Measurements from ENCODE around the gene USP3.

The USP3 gene

GRCh38 chr15:63544258-63545026 lies 40.0 kb downstream of the USP3 start:
- Histone ChIP-seq H3K27me3 (ENCODE audit: insufficient read depth, low read length, poor library complexity, severe bottlenecking) (no peaks in the 10 kb centered on the region), H3F3A (ENCODE audit: low read depth) (no peaks in the 10 kb centered on the region), H3K4me2 (ENCODE audit: low read depth, low read length, poor library complexity, severe bottlenecking) (peak overlapping the region; percentile 73), H3K9me3 (ENCODE audit: insufficient read depth, low read depth, low read length) (no peaks in the 10 kb centered on the region), H4K20me1 (ENCODE audit: insufficient read depth, low read length, poor library complexity, severe bottlenecking) (peaks cover 50% of the 10 kb centered on the region), H3K4me3 (ENCODE audit: low read length, poor library complexity, severe bottlenecking) (peak overlapping the region; percentile 63), H3K9ac (ENCODE audit: low read depth, low read length, poor library complexity, severe bottlenecking) (peak overlapping the region; percentile 11), H3K9me2 (replicated peaks; ENCODE audit: low read depth, low read length) (no peaks in the 10 kb centered on the region), H3K79me2 (ENCODE audit: insufficient read depth, low read length) (peaks cover 69% of the 10 kb centered on the region), H3K36me3 (ENCODE audit: insufficient read depth, low read length) (peaks cover 34% of the 10 kb centered on the region), H2AFZ (ENCODE audit: low read length) (no peak overlapping the region), H3K4me1 (ENCODE audit: insufficient read depth, low read length, poor library complexity, severe bottlenecking) (peaks cover 33% of the 10 kb centered on the region)
- TF ChIP-seq CTCF (conservative IDR thresholded peaks at IDR 0.05; ENCODE audit: low read length) (no peak), EZH2phosphoT487 (IDR thresholded peaks at IDR 0.05; ENCODE audit: borderline replicate concordance) (no peak)

DNA sequence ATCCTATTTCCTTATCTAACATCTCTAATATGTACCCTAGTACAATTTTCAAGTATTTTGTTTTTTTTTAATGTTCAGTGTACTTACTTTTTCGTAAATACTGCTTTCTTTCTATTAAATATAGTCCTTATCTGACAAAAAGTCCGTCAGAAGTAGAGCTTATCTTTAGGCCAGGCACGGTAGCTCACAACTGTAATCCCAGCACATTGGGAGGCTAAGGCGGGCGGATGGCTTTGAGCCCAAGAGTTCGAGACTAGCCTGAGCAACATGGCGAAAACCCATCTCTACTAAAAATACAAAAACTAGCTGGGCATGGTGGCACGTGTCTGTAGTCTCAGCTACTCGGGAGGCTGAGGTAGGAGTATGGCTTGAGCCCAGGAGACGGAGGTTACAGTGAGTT lies 41.1 kb downstream of the USP3 start:
- H3K27me3 ChIP-seq (ENCODE audit: insufficient read depth, low read length, poor library complexity, severe bottlenecking), result no peaks in the 10 kb centered on the region
- no peak overlapping the region for H2AFZ ChIP-seq (ENCODE audit: low read length)
- no peak overlapping the region for H3K4me3 ChIP-seq (ENCODE audit: low read length, poor library complexity, severe bottlenecking)
- no peaks in the 10 kb centered on the region for H3K9me2 ChIP-seq (replicated peaks; ENCODE audit: low read depth, low read length)
- peaks cover 27% of the 10 kb centered on the region for H3K36me3 ChIP-seq (ENCODE audit: insufficient read depth, low read length)
- H4K20me1 ChIP-seq (ENCODE audit: insufficient read depth, low read length, poor library complexity, severe bottlenecking), result peaks cover 43% of the 10 kb centered on the region
- H3K9me3 ChIP-seq (ENCODE audit: insufficient read depth, low read depth, low read length), result no peaks in the 10 kb centered on the region
- peaks cover 73% of the 10 kb centered on the region for H3K79me2 ChIP-seq (ENCODE audit: insufficient read depth, low read length)
- H3K4me1 ChIP-seq (ENCODE audit: insufficient read depth, low read length, poor library complexity, severe bottlenecking), result peaks cover 29% of the 10 kb centered on the region
- no peaks in the 10 kb centered on the region for H3F3A ChIP-seq (ENCODE audit: low read depth)
- no peak overlapping the region for H3K9ac ChIP-seq (ENCODE audit: low read depth, low read length, poor library complexity, severe bottlenecking)
- no peak overlapping the region for H3K4me2 ChIP-seq (ENCODE audit: low read depth, low read length, poor library complexity, severe bottlenecking)
- TF ChIP-seq CTCF (conservative IDR thresholded peaks at IDR 0.05; ENCODE audit: low read length), result no peak

DNA sequence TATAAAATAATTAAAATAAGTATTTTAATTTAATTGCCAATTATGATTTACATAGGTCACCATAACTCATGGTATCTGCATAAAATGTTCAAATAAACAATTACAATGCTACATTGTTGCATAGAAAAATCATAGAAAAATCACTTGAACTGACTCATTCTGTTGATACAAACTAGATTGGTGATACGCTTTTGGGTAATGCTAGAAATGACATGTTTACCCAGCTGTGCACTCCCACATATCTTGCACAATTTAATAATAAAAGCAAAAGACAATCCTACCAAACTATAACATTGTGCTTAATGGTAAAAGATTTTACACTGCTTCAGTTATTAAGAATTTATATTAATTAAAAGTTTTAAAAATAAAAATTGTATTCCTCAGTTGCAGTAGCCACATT lies 47.0 kb downstream of the USP3 start:
- Histone ChIP-seq H3K27me3 (ENCODE audit: insufficient read depth, low read length, poor library complexity, severe bottlenecking) (no peaks in the 10 kb centered on the region), H2AFZ (ENCODE audit: low read length) (no peak overlapping the region), H3K9me2 (replicated peaks; ENCODE audit: low read depth, low read length) (no peaks in the 10 kb centered on the region), H3F3A (ENCODE audit: low read depth) (no peaks in the 10 kb centered on the region), H3K9me3 (ENCODE audit: insufficient read depth, low read depth, low read length) (no peaks in the 10 kb centered on the region), H3K4me3 (ENCODE audit: low read length, poor library complexity, severe bottlenecking) (no peak overlapping the region), H3K79me2 (ENCODE audit: insufficient read depth, low read length) (peaks cover 37% of the 10 kb centered on the region), H4K20me1 (ENCODE audit: insufficient read depth, low read length, poor library complexity, severe bottlenecking) (peaks cover 52% of the 10 kb centered on the region), H3K4me2 (ENCODE audit: low read depth, low read length, poor library complexity, severe bottlenecking) (no peak overlapping the region), H3K36me3 (ENCODE audit: insufficient read depth, low read length) (peaks cover 23% of the 10 kb centered on the region; the same call in 1 of the 2 replicates), H3K9ac (ENCODE audit: low read depth, low read length, poor library complexity, severe bottlenecking) (no peak overlapping the region), H3K4me1 (ENCODE audit: insufficient read depth, low read length, poor library complexity, severe bottlenecking) (peaks cover 19% of the 10 kb centered on the region)
- TF ChIP-seq CTCF (conservative IDR thresholded peaks at IDR 0.05; ENCODE audit: low read length) (no peak), EZH2phosphoT487 (IDR thresholded peaks at IDR 0.05; ENCODE audit: borderline replicate concordance) (no peak)
